Stimulated activated CD4-positive, alpha-beta T cell treated with anti-CD3 and anti-CD28 coated beads, Interleukin-12 subunit alpha, Interleukin-12 subunit beta, amount 100 ng/mL, for 24 hours (primary cell): ENCODE data around the gene APOC3.

ENCODE experiments used
- DNase-seq, 2 experiments: peaks; one replicate each; pipeline ENCODE4 v3.0.0-alpha.2; 2020; ENCODE audit warnings: low read depth in 2 of 2

The APOC3 gene

GRCh38 chr11:116849060-116849459 lies 19.4 kb downstream of the APOC3 start:
- DNase-seq: no peak

- no peak for DNase-seq
Observed at GRCh38 chr11:116849486-116849885, 19.8 kb downstream of the APOC3 start.

GRCh38 chr11:116851626-116852025 lies 21.9 kb downstream of the APOC3 start:
- DNase-seq: peak in 1 of 2 experiments; percentile 24

DNA sequence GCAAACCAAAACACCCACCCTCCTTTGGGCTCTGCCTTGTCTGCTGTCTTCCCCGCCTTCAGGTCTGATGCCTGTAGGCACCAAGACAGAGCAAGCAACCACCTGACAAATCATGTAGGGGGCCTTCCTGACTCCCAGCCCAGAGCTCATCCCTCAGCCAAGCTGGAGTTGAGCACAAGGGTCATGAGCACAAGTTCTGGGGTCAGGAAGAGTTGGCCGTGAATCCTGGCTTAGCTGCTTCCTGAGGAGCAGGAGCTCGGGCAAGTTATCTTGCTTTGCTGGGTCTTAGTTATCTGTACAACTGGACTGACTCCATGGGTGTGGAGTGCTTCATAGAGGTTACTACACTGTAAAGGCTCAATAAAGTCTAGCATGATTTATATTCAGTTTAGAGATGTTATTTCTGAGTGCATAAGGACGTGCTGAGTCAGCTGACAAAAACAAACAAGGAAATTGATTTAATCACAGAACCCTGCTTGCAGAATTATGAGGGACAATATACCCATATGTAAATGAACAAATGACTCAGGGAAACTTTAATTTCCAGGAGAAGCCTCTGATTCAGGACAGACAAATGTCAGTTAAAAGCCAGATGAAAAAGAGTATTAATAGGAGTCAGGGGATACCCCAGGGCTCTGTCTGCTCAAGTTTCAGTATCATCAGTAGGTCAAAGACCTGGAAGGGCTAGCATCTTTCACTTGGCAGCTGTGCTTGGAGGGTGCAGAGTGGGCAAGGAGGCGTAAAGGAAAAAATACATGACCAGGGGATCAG lies 22.7 kb downstream of the APOC3 start:
- DNase-seq: no peak

GRCh38 chr11:116853461-116854073 lies 23.9 kb downstream of the APOC3 start:
- peak; percentile 26 to 34 for DNase-seq

DNA sequence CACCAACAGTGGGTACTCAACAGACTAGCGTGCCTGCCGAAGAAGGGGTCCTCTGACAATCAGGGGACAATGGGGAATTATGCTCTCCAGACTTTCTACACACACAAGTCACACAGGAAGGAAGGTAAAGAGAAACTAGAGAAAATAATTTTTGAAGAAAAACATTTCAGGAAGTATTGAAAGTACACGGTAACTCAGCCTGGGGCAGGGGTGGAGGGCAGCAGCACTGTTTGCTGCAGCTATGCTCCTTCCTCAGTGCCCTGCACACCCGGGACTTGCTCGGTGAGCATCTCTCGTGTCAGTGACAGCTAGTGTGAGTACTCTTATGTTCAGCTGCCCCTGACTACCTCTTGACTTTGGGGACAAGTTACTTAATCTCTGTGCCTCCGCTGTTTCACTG lies 25.7 kb downstream of the APOC3 start:
- DNase-seq: no peak

DNA sequence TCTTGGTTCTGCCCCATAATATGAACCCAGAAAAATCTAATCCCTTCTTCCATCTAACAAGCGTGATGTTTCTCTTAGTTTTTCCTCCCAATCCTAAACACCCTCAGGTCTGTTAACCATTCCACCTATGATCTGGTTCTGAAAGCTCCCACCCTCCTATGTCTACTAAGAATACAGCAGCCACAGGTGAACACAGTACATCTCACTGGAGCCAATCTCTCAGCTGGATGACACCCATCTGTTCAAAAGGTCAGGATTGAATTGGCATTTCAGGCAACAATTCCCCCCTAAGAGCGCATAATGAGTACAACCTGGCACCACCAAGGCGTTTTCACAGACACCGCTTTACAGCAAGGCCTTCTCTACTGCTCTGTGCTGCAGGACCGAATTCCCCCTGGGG lies 26.7 kb downstream of the APOC3 start:
- no peak for DNase-seq

- no peak for DNase-seq
Observed at GRCh38 chr11:116857316-116857715, 27.6 kb downstream of the APOC3 start.

- DNase-seq: no peak
Observed at GRCh38 chr11:116857936-116858335, 28.2 kb downstream of the APOC3 start.

DNA sequence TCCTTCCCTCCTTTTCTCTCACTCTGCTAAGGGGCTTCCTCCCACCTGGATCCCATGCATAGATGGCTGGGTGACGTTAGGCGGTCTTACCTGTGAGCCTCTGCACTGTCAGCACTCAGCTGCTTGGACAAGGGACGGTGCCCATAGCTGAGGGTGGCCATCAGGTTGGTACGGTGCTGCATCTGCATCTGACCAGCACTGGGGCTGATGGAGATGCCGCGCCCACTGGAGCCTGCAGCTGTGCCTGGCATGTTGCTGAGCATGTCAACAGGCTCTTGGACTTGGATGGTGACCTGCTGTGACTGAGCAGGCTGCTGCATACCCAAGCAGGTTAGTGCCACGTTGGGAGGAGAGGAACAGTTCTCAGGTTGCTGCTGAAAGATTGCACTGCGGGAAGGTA lies 29.5 kb downstream of the APOC3 start:
- no peak for DNase-seq

GRCh38 chr11:116860303-116860702 lies 30.6 kb downstream of the APOC3 start:
- DNase-seq: no peak

DNA sequence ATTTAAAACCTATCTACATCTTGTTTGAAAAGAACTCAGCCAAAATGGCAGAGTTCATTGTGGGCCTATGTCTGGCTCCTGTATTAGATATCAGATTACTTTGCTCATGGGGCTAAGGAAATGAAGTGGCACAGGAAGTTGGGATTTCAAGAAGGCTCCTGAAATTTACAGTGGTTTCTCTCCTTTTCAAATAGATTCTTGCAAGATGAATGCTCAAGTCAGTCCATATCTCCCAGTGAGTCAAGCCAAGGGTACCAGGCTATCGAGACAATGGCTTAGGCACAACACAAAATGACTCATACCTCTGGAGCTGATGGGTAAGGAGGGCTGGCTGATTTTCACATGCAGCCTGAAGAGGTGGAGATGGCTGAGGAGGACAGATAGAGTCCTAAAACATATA lies 31.8 kb downstream of the APOC3 start:
- no peak for DNase-seq

- no peak for DNase-seq
Observed at GRCh38 chr11:116862185-116862584, 32.5 kb downstream of the APOC3 start.

DNA sequence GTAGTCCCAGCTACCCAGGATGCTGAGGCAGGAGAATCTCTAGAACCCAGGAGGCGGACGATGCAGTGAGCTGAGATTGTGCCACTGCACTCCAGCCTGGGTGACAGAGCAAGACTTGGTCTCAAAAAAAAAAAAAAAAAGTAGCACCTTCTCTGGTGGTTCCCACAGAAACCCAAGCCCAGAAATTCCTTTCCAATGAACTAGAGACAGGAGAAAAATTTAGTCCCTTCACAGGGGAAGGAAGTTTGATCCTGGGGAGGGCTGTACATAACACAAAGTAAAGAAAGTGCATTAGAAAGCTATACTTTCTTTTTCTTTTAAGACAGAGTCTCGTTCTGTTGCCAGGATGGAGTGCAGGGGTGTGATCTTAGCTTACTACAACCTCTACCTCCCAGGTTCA lies 33.2 kb downstream of the APOC3 start:
- DNase-seq: no peak

DNA sequence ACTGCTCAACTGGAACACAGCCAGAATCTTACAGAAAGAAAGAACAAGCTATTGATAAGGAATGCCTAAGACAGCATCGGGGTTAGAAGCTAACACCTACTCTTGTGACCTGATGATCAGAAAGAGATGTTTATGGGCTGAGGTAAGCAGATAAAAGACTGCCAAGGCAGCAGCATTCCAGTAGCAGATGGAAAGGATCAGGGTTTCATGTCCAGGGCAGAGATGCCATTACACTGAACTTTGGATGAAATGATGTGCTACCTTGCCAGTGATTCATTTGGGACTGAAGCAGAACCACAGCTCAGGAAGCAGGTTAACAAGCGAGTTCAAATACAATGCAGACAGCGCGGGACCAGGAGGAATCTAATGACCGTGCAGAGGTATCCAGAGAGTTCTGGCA lies 34.8 kb downstream of the APOC3 start:
- no peak for DNase-seq

DNA sequence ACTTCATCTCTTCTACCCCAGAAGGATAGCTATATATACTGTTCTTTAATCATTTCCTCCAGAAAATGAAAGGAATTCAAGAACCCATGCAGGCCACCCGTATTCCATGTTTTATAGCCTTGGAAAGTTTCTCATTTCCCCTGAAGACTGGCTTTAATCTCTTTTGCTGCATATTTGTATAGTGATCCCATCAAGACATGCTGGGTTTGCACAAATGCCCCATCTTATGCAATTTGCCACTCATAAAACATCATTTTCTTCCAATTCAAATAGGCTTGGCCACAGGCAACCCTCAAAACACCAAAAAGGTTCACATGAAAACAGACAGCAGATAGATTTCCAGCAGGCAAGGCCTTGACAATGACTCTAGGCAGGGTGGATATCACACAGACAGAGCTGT lies 36.0 kb downstream of the APOC3 start:
- no peak for DNase-seq

- no peak for DNase-seq
Observed at GRCh38 chr11:116866804-116867455, 37.2 kb downstream of the APOC3 start.

DNA sequence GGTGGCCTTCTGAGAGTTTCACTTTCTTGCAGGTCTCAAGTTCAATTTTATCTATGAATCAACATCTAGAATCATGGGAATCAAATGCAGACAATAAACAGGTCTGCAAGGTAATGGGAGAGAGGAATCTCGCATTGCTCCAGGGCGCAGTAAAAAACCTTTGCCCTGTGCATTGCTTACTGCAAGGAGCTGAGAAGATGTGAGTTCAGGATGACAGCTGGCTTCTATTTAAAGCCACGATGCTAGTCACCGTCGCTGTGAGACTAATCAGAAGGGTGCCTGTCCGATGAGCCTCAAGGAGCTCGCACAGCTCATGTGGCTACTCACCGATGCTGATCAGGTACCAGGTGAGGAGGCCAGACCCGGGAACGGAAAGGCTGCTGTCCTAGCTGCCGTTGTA lies 37.9 kb downstream of the APOC3 start:
- no peak for DNase-seq

GRCh38 chr11:116868066-116868465 lies 38.4 kb downstream of the APOC3 start:
- DNase-seq: no peak

DNA sequence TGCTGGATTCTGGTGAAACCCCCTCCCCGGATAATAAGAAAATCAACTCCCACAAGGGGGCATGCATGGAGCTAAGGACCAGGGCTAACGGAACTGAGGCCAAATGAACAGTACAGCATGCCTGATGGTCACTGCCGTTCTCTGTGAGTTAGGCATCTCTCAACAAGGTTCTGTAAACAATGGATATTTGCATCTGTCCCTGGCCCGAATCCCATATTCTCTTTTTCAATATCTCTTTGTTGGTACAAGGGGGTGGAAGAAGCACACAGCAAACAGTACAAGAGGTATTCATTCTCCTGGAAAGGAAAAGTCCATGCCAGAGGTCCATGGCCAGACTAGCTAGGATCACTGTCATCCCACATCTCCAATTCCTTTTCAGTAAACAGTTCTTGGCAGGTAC lies 39.9 kb downstream of the APOC3 start:
- no peak for DNase-seq

DNA sequence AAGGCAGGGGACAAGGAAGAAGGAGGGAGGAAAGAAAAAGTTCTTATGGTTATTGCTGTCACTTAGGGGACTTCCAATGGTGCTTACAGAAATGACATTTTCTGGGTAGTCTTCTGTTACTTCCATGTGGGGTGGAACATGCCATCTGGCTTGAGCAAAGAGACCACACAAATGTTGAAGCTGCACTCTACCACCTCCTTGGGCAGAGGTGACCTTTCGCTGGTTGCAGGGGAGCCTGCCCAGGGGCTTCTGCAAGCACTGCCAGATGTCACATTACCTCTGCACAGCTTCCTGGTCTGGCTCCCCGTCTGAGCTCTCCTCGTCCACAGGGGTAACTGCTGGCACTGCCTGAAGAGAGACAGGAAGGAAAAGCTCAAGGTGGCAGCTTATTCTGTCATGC lies 40.3 kb downstream of the APOC3 start:
- no peak for DNase-seq

DNA sequence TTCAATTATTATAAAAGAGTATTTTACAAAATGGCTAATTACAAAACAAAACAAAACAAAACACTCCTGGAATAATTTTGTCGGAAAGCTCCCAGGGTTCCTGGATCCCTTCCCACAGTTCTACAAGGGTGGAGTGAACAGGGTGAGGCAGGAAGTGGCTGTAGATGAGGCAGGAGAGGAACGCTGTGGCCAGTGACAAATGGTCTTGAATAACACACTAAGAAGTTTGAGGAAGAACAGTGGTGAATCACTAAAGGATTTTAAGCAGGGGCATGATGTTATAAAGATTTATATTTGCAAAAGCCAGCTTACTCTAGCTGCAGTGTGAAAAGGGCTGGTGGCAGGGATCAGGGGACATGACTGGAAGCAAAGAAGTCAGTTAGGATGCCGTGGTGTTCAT lies 41.5 kb downstream of the APOC3 start:
- DNase-seq: no peak

- DNase-seq: no peak
Observed at GRCh38 chr11:116873381-116873780, 43.7 kb downstream of the APOC3 start.
